GM13977 (cell line): ENCODE data around the gene SEC61B.
"Not testable (repeated sequence)": the region's sequence is repeated elsewhere in the genome, so short reads cannot be mapped to it uniquely, and the experiment has no call there.

ENCODE experiments used
- DNase-seq: peaks from one replicate; pipeline ENCODE4 v3.0.0; 2012; ENCODE audit warnings: low spot score
- in situ Hi-C: fragments of 300-500 bp; cut with MboI; formaldehyde crosslinking; loops from one replicate; pipeline ENCODE4 v1.12.0; 2022; ENCODE audit warnings: low sequenced_read_pairs, low pct_unique_long_range_greater_than_20kb, mixed read lengths, inconsistent platforms; ENCODE audit not compliant: unreplicated experiment
- TF ChIP-seq, protein P1 (sequence below): IDR thresholded peaks from 2 replicates; pipeline ENCODE4 v1.5.1; 2012; ENCODE audit warnings: mild to moderate bottlenecking, control low read depth; ENCODE audit not compliant: insufficient read depth; ENCODE audit errors: extremely low read depth, missing control alignments

SEC61B gene

GRCh38 chr9:99231711-99232110, 9.6 kb downstream of the SEC61B start:
- in situ Hi-C loops, result no loop called here
- TF ChIP-seq, protein P1, sequence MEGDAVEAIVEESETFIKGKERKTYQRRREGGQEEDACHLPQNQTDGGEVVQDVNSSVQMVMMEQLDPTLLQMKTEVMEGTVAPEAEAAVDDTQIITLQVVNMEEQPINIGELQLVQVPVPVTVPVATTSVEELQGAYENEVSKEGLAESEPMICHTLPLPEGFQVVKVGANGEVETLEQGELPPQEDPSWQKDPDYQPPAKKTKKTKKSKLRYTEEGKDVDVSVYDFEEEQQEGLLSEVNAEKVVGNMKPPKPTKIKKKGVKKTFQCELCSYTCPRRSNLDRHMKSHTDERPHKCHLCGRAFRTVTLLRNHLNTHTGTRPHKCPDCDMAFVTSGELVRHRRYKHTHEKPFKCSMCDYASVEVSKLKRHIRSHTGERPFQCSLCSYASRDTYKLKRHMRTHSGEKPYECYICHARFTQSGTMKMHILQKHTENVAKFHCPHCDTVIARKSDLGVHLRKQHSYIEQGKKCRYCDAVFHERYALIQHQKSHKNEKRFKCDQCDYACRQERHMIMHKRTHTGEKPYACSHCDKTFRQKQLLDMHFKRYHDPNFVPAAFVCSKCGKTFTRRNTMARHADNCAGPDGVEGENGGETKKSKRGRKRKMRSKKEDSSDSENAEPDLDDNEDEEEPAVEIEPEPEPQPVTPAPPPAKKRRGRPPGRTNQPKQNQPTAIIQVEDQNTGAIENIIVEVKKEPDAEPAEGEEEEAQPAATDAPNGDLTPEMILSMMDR, result peak; percentile 85
- no peak for DNase-seq

GRCh38 chr9:99234618-99235017, 12.5 kb downstream of the SEC61B start:
- in situ Hi-C loops, result no loop called here
- TF ChIP-seq, protein P1, result no peak
- DNase-seq, result no peak

- no peak for DNase-seq
- TF ChIP-seq, protein P1, result no peak
- in situ Hi-C loops, result no loop called here
These were observed 13.0 kb downstream of the SEC61B start for GRCh38 chr9:99235069-99235468.

DNA sequence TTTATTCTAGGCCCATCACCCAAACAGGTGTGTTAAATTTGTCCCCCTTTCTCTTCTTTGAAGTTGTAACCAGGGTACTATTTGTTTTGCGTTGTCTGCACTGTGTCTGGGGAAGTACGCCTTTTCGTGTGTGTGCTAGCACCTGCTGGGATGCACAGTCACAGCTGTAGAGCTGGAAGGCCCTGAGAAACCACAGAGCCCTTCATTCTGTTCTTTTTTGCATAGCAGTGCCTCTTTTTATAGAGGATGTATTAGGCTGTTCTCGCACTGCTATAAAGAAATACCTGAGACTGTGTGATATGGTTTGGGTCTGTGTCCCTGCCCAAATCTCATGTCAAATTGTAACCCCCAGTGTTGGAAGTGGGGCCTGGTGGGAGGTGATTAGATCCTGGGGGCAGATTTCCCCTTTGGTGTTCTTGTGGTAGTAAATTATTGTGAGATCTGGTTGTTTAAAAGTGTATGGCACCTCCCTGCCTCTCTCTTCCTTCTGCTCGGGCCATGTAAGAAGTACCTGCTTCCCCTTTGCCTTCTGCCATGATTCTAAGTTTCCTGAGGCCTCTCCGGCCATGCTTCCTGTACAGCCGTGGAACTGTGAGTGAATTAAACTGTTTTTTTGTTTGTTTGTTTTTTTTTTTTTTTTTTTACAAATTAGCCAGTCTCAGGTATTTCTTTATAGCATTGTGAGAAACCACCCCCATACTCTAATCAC, 14.0 kb downstream of the SEC61B start:
- in situ Hi-C loops, result no loop called here
- peak; percentile 53 for DNase-seq
- TF ChIP-seq, protein P1, result no peak

DNA sequence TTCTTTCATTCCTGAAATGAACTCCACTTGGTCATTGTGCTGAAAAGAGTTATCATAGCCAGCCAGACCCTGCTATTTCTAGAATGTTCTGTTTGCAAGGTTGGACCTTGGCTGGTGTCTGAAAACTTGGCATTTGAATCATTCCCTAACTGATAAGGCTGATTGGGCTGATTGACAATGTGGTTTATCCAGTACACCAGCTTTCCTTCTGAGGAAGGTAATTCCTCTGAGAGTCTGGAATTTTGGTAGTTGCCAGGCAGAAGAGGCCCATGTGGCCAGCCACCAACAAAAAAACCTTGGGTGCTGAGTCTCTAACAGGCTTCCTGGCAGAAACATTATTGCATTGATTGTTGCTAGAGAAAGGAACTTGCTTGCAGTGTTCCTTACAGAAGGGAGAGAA, 15.3 kb downstream of the SEC61B start:
- in situ Hi-C loops, result no loop called here
- TF ChIP-seq, protein P1, result no peak
- no peak for DNase-seq

GRCh38 chr9:99237849-99238248, 15.8 kb downstream of the SEC61B start:
- DNase-seq, in situ Hi-C loops: not testable (repeated sequence)

DNA sequence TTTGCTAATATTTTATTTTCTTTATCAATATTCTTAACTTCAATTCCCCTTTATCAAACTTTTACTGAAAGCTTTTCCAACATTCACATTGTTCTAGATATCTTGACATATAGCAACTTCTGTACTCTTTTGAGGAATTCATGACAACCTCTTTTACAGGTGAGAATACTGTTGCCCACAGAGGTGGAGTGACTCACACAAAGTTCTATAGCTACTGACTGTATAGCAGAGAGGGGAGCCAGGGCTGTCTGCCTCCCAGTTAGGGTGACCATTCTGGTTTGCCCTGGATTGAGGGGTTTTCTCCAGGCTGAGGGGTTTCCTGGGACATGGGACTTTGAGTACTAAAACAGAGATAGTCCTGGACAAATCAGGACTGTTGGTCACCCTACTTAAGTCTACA, 16.2 kb downstream of the SEC61B start:
- in situ Hi-C loops, result no loop called here
- no peak for DNase-seq
- TF ChIP-seq, protein P1, result no peak
